Posterior cingulate gyrus (tissue), 11 donors: ENCODE results near the gene PASK.

Experiments
- DNase-seq, 10 donors: peaks; one replicate each; pipeline versions ENCODE4 v3.0.0 to v3.0.0-alpha.2; 2020 to 2021; ENCODE audit warnings: mixed read lengths in 3 of 10
- intact Hi-C: fragments of 100-400 bp; cut with DNase I; formaldehyde crosslinking; loops from one replicate; pipeline ENCODE4 v1.15.1; 2023

Gene PASK

DNA sequence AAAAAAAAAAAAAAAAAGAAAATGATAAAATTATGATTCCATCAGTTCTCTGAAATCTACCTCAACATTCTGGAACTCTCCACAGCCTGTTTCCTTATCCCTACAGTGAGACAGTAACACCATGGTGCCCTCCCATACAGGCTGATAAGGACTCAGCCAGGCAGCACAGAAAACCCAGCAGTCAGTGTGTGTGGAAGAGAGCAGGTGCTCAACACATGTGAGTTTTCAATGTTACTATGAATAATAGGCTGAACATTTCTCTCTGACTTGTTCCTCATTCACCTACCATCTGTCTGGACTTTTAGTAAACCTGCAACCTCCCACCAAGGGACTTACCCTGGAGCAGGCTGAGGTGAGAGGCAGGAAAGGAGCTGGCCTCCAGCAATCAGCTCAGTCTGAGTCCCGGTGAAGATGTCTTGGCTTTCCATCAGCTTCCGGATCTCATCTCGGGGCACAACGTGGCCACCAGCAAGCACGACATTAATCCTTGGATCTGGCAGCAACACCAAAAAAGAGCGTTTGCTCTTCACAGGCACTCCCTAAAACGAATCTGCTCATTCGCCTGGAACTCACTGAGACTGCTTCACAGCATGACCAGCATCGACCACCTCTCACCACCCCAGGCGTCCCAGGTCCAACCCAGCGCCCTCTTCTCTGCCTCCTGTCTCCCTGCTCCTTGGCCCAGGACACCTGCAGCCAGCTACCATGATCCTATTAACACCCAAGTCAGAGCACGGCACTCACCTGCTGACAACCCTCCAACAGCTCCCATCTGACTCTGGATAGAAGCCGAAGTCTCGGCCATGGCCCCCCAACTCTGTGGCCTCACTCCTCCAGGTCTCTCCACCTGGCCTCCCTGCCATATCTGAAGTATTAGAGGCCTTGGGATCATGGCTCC lies 16.5 kb downstream of the PASK start:
- intact Hi-C loops = no loop called here
- peak in 2 of 10 donors; percentile 43 to 63 for DNase-seq

GRCh38 chr2:241131531-241131930 lies 17.7 kb downstream of the PASK start:
- intact Hi-C loops = no loop called here

GRCh38 chr2:241130316-241130715 lies 19.0 kb downstream of the PASK start:
- DNase-seq = peak in 3 of 10 donors; percentile 28 to 77 (median 68)
- intact Hi-C loops = no loop called here

More at GRCh38 chr2:241131531-241131930, 17.7 kb downstream of the PASK start:
- DNase-seq = peak in 1 of 10 donors; percentile 36

GRCh38 chr2:241129086-241129871 lies 20.0 kb downstream of the PASK start:
- DNase-seq = peak in 2 of 10 donors; percentile 35 to 59
- intact Hi-C loops = no loop called here

- intact Hi-C loops = no loop called here
- peak in 2 of 10 donors; percentile 17 to 55 for DNase-seq
These were observed 21.0 kb downstream of the PASK start for GRCh38 chr2:241128266-241128665.

DNA sequence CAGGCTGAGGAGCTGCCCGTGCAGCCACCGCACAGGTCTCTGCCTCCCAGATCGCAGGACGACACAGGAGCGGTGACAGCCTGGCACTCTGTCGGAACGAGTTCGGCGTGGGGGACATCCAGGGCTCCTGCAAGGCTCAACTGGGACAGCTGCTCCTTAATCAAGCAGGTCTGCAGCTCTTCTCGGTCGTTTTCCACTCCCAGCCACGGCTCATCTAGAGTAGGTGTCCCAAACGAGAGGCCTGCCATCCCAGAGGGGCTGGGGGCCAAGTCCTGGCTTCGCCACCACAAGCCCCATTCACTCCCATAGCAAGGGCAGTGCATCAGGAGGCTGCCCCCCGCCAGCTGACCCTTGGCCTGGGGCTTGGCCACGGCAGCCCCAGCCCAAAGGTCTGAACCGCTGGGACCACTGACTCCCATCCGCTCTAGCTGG lies 22.5 kb downstream of the PASK start:
- intact Hi-C loops = no loop called here
- DNase-seq = peak in 2 of 10 donors; percentile 44 to 71

GRCh38 chr2:241126201-241126611 lies 23.1 kb downstream of the PASK start:
- intact Hi-C loops = no loop called here
- DNase-seq = peak in 3 of 10 donors; percentile 54 to 71 (median 68)

DNA sequence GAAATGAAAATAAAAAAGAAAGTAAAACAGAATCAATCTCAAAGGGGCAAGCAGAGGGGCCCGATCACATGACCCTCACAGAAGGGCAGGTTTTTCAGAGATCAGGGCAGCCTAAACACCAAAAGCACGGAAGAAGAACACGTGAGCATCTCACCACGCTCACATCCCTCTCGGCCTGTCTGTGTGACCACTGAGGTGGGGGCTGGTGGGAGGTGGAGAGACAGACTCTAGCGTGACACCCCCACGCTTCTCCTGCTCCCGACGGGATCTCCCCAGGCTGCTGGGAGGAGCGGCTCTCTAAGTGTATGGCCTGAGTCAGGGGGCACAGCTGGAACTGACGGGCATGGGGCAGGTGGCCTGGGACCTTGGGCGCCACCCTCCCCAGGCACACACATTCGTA lies 23.6 kb downstream of the PASK start:
- DNase-seq = peak in 3 of 10 donors; percentile 39 to 85 (median 54)
- intact Hi-C loops = no loop called here

- peak in 8 of 10 donors; percentile 34 to 91 (median 54) for DNase-seq
- intact Hi-C loops = no loop called here
These were observed 25.3 kb downstream of the PASK start for GRCh38 chr2:241123816-241124536.

DNA sequence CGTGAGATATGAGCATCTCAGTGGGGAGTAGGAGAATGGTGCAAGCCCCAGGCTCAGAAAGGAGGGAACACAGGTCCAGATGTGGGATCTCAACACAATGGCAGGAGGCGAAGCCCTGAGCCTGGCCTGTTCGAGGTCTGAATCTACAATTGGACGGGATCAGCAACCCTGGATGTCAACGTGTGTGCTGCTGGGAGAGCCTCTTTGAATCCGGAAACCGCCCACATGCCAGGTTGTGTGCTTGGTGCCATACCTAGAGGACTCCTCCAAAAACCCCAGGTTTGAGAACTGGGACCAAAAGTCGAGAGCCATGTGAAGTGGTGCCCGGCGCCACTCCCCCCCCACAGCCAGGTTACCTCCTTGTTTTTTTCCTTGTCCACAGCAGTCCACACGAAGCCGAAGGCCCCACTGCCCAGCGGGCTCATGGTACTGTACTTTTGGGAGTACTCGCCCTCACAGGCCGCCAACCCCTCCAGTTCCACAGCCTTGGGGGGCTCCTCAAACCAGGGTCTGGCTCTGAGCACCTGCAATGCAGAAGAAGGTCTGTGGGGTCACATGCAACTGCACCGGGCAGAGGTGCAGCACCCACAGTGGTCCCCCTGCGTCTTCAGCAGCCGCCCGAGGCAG lies 26.8 kb downstream of the PASK start:
- intact Hi-C loops = no loop called here
- DNase-seq = peak in 3 of 10 donors; percentile 50 to 81 (median 72)

GRCh38 chr2:241121008-241121407 lies 28.3 kb downstream of the PASK start:
- intact Hi-C loops = no loop called here

GRCh38 chr2:241120440-241120839 lies 28.8 kb downstream of the PASK start:
- no peak for DNase-seq
- intact Hi-C loops = no loop called here

More at GRCh38 chr2:241121008-241121407, 28.3 kb downstream of the PASK start:
- DNase-seq = no peak

DNA sequence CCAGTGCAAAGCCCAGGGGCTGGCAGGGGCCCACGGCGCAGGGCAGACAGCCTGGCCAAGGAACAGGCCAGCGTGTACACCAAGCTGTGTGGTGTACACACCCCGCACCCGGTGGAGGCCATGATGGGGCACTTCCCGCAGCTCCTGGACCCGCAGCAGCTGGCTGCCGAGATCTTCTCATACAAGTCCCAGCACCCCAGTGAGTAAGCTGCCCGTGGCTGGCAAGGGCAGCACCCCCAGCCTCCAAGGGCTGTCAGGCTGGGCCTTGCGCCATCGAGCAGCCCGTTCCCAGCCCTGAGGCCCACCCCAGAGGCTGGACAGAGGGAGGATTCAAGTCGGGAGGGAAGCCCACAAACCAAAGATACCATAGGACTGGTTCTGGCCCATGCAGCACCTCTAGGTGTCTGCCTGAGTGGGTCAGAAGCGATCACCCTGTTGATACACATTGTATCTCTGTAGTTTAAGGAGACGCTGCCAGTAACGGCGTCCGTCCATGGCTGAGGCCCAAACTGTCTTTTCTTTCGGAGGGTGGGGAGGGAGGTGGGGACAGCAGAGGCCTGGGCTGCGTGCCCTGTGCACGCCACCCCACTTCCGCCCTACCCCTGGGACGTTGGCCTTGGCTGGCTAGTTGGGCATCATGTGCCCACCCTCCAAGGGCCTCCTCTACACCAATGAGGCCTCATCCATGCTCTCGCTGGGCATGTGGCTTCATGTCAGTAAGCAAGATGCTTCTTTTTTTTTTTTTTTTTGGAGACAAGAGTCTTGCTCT lies 30.4 kb downstream of the PASK start:
- peak in 2 of 10 donors; percentile 31 to 83 for DNase-seq
- intact Hi-C loops = no loop called here

DNA sequence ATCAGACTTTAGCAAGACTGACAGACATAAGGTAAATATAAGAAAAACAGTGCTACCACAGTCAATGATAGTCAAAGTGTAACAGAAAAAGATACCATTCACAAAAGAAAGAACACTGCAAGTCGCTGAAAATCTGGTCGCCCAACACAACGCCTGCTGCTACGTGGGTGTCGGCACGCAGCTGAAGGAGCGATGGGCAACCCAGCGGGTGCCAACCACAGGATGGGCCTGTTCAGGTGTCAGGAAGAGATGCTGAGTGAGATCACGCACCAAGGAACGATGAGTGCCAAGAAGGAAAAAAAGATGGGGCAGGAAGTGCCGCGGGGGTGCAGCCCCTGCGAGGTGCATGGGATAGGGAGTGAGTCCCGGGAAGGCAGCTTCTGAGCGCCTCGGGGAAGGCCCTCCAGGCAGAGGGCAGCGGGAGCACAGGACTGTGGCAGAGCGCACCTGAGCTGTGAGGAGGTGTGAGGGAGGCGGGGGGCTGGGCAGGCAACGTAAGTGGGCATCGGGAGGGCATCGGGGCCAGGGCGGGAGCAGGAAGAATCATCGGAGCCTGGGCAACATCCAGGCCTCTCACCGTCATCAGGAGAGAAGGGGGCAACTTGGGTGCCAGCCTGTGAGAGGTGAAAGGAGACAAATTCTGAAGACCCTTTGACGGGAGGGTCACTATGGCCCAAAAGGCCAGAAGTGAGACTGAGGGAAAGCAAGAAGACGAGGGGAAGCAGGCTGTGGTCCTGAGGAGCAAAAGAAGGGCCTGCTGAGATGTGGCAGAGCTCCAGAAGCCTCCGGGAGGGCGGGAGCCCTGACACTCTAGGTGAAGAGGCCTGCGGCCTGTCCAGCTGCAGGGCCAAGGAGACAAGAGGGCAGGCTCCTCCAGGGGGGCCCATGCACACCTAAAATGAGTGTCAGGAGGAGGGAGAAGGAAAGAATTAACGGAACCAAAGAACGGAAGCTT lies 32.4 kb downstream of the PASK start:
- DNase-seq = peak in 3 of 10 donors; percentile 64 to 67 (median 67)
- intact Hi-C loops = no loop called here

- peak in 1 of 10 donors; percentile 12 for DNase-seq
- intact Hi-C loops = no loop called here
These were observed 33.9 kb downstream of the PASK start for GRCh38 chr2:241115361-241115760.

GRCh38 chr2:241114836-241115235 lies 34.4 kb downstream of the PASK start:
- peak in 2 of 10 donors; percentile 31 to 54 for DNase-seq
- intact Hi-C loops = no loop called here

- intact Hi-C loops = no loop called here
- DNase-seq = peak in 3 of 10 donors; percentile 31 to 78 (median 44)
These were observed 36.7 kb downstream of the PASK start for GRCh38 chr2:241112592-241112991.

DNA sequence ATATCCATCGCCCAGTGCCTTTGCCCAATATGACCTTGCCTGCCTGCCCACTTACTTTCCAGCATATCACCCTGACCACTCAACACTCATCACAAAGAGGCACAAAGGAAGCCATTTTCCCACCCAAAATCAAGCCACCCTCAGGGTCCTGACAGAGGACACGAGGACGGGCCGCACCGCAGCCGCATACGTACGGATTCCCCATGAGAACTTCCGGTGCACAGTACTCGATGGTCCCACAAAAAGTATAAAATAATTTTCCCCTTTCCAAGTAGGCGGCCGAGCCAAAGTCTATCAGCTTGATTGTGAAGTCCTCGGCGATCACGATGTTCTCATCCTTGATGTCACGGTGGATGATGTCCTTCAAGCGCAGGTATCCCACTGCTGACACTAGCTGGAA lies 37.2 kb downstream of the PASK start:
- intact Hi-C loops = no loop called here
- DNase-seq = peak in 1 of 10 donors; percentile 46
